ENCODE results near the gene PSD2.

Gene PSD2

GRCh38 chr5:139774980-139775661 is 20.5 kb upstream of the PSD2 start:
- TF ChIP-seq CTCF (IDR thresholded peaks at IDR 0.05; ENCODE audit: low read depth, low read length) (peak; percentile 75), MYC (IDR thresholded peaks at IDR 0.05; ENCODE audit: low read depth, low read length) (no peak)
- no peak overlapping the region for H3K4me3 ChIP-seq (ENCODE audit: low read depth, low read length)
- DNase-seq (ENCODE audit: low read depth), result peak; percentile 76

- no peak for DNase-seq (ENCODE audit: low read depth)
- H3K4me3 ChIP-seq (ENCODE audit: low read depth, low read length), result no peak overlapping the region
- no peak for TF ChIP-seq POLR2A (IDR thresholded peaks at IDR 0.05; ENCODE audit: extremely low read depth, insufficient read length)
- TF ChIP-seq CTCF (IDR thresholded peaks at IDR 0.05; ENCODE audit: low read depth, low read length), result no peak
- TF ChIP-seq MYC (IDR thresholded peaks at IDR 0.05; ENCODE audit: low read depth, low read length), result no peak
- no peak for TF ChIP-seq MAX (IDR thresholded peaks at IDR 0.05; ENCODE audit: low read depth, low read length)
Observed at GRCh38 chr5:139775872-139776271, 19.7 kb upstream of the PSD2 start.

GRCh38 chr5:139776861-139777260 is 18.7 kb upstream of the PSD2 start:
- no peak for DNase-seq (ENCODE audit: low read depth)
- H3K4me3 ChIP-seq (ENCODE audit: low read depth, low read length), result no peak overlapping the region
- TF ChIP-seq MAX (IDR thresholded peaks at IDR 0.05; ENCODE audit: low read depth, low read length) (no peak), POLR2A (IDR thresholded peaks at IDR 0.05; ENCODE audit: extremely low read depth, insufficient read length) (no peak), MYC (IDR thresholded peaks at IDR 0.05; ENCODE audit: low read depth, low read length) (no peak), CTCF (IDR thresholded peaks at IDR 0.05; ENCODE audit: low read depth, low read length) (no peak)

GRCh38 chr5:139783436-139783965 is 12.1 kb upstream of the PSD2 start:
- TF ChIP-seq POLR2A (IDR thresholded peaks at IDR 0.05; ENCODE audit: extremely low read depth, insufficient read length) (no peak), CTCF (IDR thresholded peaks at IDR 0.05; ENCODE audit: low read depth, low read length) (no peak), MYC (IDR thresholded peaks at IDR 0.05; ENCODE audit: low read depth, low read length) (no peak), MAX (IDR thresholded peaks at IDR 0.05; ENCODE audit: low read depth, low read length) (no peak)
- no peak for DNase-seq (ENCODE audit: low read depth)

GRCh38 chr5:139784488-139784887 is 11.1 kb upstream of the PSD2 start:
- H3K4me3 ChIP-seq (ENCODE audit: low read depth, low read length), result no peak overlapping the region
- DNase-seq (ENCODE audit: low read depth), result no peak
- TF ChIP-seq MAX (IDR thresholded peaks at IDR 0.05; ENCODE audit: low read depth, low read length) (no peak), MYC (IDR thresholded peaks at IDR 0.05; ENCODE audit: low read depth, low read length) (no peak), POLR2A (IDR thresholded peaks at IDR 0.05; ENCODE audit: extremely low read depth, insufficient read length) (no peak), CTCF (IDR thresholded peaks at IDR 0.05; ENCODE audit: low read depth, low read length) (no peak)

More at GRCh38 chr5:139783436-139783965, 12.1 kb upstream of the PSD2 start:
- no peak overlapping the region for H3K4me3 ChIP-seq (ENCODE audit: low read depth, low read length)

- no peak overlapping the region for H3K4me3 ChIP-seq (ENCODE audit: low read depth, low read length)
- TF ChIP-seq CTCF (IDR thresholded peaks at IDR 0.05; ENCODE audit: low read depth, low read length) (no peak), MAX (IDR thresholded peaks at IDR 0.05; ENCODE audit: low read depth, low read length) (no peak), MYC (IDR thresholded peaks at IDR 0.05; ENCODE audit: low read depth, low read length) (no peak), POLR2A (IDR thresholded peaks at IDR 0.05; ENCODE audit: extremely low read depth, insufficient read length) (no peak)
- DNase-seq (ENCODE audit: low read depth), result no peak
Observed at GRCh38 chr5:139787257-139787567, 8.4 kb upstream of the PSD2 start.

Measured in NB4 (cell line).